Peyer's patch (tissue), 4 donors: Measurements from ENCODE around the gene SHC3. TPM values are rescaled to one million over a fixed set of nuclear protein-coding genes. Genes with fewer than 3 reads are reported as not detected.

Experiments
- DNase-seq, 3 donors: peaks; one replicate each; pipeline ENCODE4 v3.0.0-alpha.2; 2017 to 2019
- H3K27ac ChIP-seq, 4 donors: fragments of 200-600 bp; sonication (generic); one replicate each; pipeline ENCODE4 v1.5.1; 2016 to 2019
- H3K27me3 ChIP-seq, 2 donors: fragments of 200-600 bp; sonication (generic); one replicate each; pipeline ENCODE4 v1.5.1; 2019
- H3K36me3 ChIP-seq, 3 donors: fragments of 200-600 bp; sonication (generic); one replicate each; pipeline ENCODE4 v1.5.1; 2016 to 2019
- H3K4me1 ChIP-seq, 4 donors: fragments of 200-600 bp; sonication (generic); one replicate each; pipeline ENCODE4 v1.5.1; 2016 to 2019
- H3K4me3 ChIP-seq, 4 donors: fragments of 200-600 bp; sonication (generic); 1 replicate in 3 of 4; 2 replicates in 1 of 4; pipeline ENCODE4 v1.5.1; 2016 to 2019; ENCODE audit warnings: mild to moderate bottlenecking in 1 of 4
- H3K9me3 ChIP-seq, 4 donors: fragments of 200-600 bp; sonication (generic); one replicate each; pipeline ENCODE4 v1.5.1; 2016 to 2019; ENCODE audit warnings: mild to moderate bottlenecking in 1 of 4
- CTCF ChIP-seq, 6 experiments: fragments of 450-650 bp in 4 of 6; fragments of 200-600 bp in 2 of 6; sonication (generic) in 1 of 6; IDR thresholded peaks; one replicate each; pipeline ENCODE4 v1.5.1; 2017 to 2019; ENCODE audit warnings: antibody characterized with exemption in 6 of 6, mild to moderate bottlenecking in 3 of 6, moderate library complexity in 1 of 6
- POLR2A ChIP-seq, 2 donors: fragments of 450-650 bp; IDR thresholded peaks; one replicate each; pipeline ENCODE4 v1.5.1; 2017; ENCODE audit warnings: antibody characterized with exemption in 2 of 2, mild to moderate bottlenecking in 2 of 2, moderate library complexity in 2 of 2
- total RNA-seq, 4 donors: library from RNA; depleted of rRNA; stranded (reverse); fragments of >200 nt; gene quantifications; one replicate each; pipeline ENCODE4 v1.1.0, GENCODE V29; 2016

Gene SHC3
- total RNA-seq, 4 donors from 2014 or later = 0.88 to 5.0 (median 2.2) TPM

DNA sequence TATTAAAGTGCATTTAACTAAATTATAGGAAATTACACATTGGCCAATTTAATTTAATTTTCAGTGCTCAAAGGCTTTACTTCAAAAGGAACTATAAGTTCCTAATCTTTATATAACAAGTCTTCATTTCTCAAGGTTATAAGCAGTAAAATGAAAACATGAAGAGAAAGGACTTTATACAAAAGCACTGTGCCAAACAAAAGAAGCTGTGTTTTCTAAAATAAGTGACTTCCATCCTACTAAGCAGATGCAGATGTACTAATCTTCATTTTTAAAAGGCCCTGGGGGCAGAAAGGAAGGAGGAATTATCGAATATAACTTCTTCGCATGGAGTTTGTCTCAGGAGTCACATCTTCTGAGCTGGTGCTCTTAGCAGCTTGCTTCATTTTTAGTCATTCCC, 81.4 kb downstream of the SHC3 start:
- Histone ChIP-seq H3K36me3 (no peaks in the 10 kb centered on the region), H3K27me3 (no peaks in the 10 kb centered on the region), H3K4me3 (no peak overlapping the region), H3K9me3 (no peaks in the 10 kb centered on the region), H3K27ac (no peak overlapping the region), H3K4me1 (no peaks in the 10 kb centered on the region)
- DNase-seq = no peak
- no peak for TF ChIP-seq POLR2A (IDR thresholded peaks at IDR 0.05)
- TF ChIP-seq CTCF (IDR thresholded peaks at IDR 0.05) = no peak

DNA sequence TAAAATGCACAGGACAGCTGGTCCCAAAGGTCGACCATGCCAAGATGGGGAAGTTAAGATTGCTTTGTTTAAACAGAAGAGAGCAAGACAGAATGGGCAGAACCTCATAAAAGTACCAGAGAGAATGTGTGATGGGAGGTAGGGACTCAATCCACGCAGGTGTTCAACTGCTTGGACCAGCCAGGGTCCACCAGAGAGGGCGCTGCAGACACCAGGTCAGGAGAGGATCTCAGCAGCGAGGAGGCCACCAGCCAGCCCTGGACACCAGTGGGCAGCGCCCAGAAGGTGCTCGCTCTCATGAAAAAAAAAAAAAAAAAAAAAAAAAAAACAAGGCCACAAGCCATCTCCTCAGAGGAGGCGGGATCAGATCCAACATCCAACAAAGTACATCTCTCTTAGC, 81.8 kb downstream of the SHC3 start:
- DNase-seq = no peak

DNA sequence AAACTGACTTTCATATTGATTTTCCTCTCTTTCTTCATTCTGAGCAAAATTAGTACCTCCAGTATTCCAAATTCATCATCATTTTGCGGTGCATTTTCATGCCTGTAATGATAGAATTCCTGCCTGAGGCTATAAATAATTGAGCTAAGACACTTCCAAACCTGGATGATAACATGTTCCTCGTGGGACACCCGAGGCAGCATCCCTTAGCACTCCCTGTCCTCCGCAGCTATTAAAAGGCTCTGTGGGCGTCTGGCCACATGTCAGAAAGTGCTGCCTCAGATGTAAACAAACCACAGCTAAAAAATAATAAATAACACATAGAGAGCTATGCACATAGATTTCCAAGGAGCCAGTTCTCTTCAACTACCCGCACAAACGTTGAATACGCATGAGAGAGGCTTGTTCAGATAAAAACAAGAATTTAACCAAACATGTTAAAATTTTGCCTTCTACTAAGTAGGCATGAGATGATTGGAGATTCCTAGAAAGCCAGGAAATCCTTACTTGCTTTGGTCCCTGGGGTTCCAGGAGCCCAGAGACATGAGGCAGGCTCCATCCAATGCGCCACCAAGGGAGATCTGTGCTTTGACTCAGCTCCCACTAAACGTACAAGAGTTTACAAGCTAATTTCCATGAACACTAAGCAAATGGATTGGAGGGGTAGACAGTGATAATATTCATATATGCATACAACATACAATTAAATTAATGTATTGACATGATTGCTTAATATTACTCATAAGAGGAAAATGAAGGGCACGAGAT, 82.7 kb downstream of the SHC3 start:
- Histone ChIP-seq H3K27ac (no peak overlapping the region), H3K9me3 (no peaks in the 10 kb centered on the region), H3K36me3 (no peaks in the 10 kb centered on the region), H3K4me1 (no peaks in the 10 kb centered on the region), H3K4me3 (no peak overlapping the region), H3K27me3 (no peaks in the 10 kb centered on the region)
- no peak for DNase-seq
- no peak for TF ChIP-seq POLR2A (IDR thresholded peaks at IDR 0.05)

More for the DNA sequence above, 81.8 kb downstream of the SHC3 start:
- Histone ChIP-seq H3K27me3 (no peaks in the 10 kb centered on the region), H3K36me3 (no peaks in the 10 kb centered on the region), H3K9me3 (no peaks in the 10 kb centered on the region), H3K4me1 (no peaks in the 10 kb centered on the region), H3K27ac (no peak overlapping the region), H3K4me3 (no peak overlapping the region)
- no peak for TF ChIP-seq POLR2A (IDR thresholded peaks at IDR 0.05)
- no peak for TF ChIP-seq CTCF (IDR thresholded peaks at IDR 0.05)

- no peaks in the 10 kb centered on the region for H3K9me3 ChIP-seq
- TF ChIP-seq CTCF (IDR thresholded peaks at IDR 0.05) = no peak
- TF ChIP-seq POLR2A (IDR thresholded peaks at IDR 0.05) = no peak
- H3K27me3 ChIP-seq = no peaks in the 10 kb centered on the region
- H3K4me1 ChIP-seq = no peaks in the 10 kb centered on the region
- H3K27ac ChIP-seq = no peak overlapping the region
- no peak for DNase-seq
- H3K36me3 ChIP-seq = no peaks in the 10 kb centered on the region
- no peak overlapping the region for H3K4me3 ChIP-seq
Measured at GRCh38 chr9:89093201-89093975, 85.2 kb downstream of the SHC3 start.

DNA sequence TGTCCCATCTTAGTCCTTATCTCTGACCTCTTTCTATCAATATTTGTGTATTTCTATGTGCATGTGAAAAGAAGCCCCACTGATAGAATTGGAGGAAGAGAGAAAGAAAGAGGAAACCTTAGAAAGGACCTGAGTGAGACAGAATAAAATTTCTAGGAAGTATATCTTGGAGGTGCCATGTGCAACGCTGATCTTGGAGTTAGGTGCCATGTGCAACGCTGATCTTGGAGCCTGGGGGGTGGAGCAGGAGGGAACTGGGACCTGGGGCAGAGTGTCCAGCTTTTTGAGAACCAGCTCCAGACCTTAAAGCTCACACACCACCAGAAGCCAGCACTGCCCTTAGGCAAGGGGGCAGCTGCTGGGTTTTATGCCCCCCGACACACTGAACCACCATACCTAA, 89.4 kb downstream of the SHC3 start:
- H3K27ac ChIP-seq = no peak overlapping the region
- H3K36me3 ChIP-seq = no peaks in the 10 kb centered on the region
- DNase-seq = no peak
- no peak overlapping the region for H3K4me3 ChIP-seq
- no peaks in the 10 kb centered on the region for H3K9me3 ChIP-seq
- no peaks in the 10 kb centered on the region for H3K27me3 ChIP-seq
- no peak for TF ChIP-seq CTCF (IDR thresholded peaks at IDR 0.05)
- no peak for TF ChIP-seq POLR2A (IDR thresholded peaks at IDR 0.05)
- H3K4me1 ChIP-seq = no peaks in the 10 kb centered on the region

GRCh38 chr9:89083626-89084025, 95.0 kb downstream of the SHC3 start:
- Histone ChIP-seq H3K9me3 (no peaks in the 10 kb centered on the region), H3K4me3 (no peak overlapping the region), H3K36me3 (no peaks in the 10 kb centered on the region), H3K27me3 (no peaks in the 10 kb centered on the region), H3K27ac (no peak overlapping the region), H3K4me1 (no peaks in the 10 kb centered on the region)
- DNase-seq = no peak
- TF ChIP-seq CTCF (IDR thresholded peaks at IDR 0.05) (no peak), POLR2A (IDR thresholded peaks at IDR 0.05) (no peak)
